Right renal pelvis (tissue), 4 donors: Measurements from ENCODE around the gene ST6GAL1. TPM values are rescaled to one million over a fixed set of nuclear protein-coding genes. Genes with fewer than 3 reads are reported as not detected.
"Not testable (repeated sequence)": the region's sequence is repeated elsewhere in the genome, so short reads cannot be mapped to it uniquely, and the experiment has no call there.

Experiments used
- DNase-seq, 4 donors: peaks; one replicate each; pipeline ENCODE4 v3.0.0-alpha.2; 2013; ENCODE audit warnings: low read depth in 4 of 4, low spot score in 3 of 4, missing footprints in 1 of 4
- polyA plus RNA-seq, 4 donors: library from polyadenylated mRNA; unstranded; fragments of 120-200 nt; gene quantifications; one replicate each; pipeline ENCODE4 v1.2.1, GENCODE V29; 2013; ENCODE audit not compliant: insufficient read length in 4 of 4

Gene ST6GAL1
- polyA plus RNA-seq, 4 donors, result 74.5 to 97.1 (median 81.8) TPM

DNA sequence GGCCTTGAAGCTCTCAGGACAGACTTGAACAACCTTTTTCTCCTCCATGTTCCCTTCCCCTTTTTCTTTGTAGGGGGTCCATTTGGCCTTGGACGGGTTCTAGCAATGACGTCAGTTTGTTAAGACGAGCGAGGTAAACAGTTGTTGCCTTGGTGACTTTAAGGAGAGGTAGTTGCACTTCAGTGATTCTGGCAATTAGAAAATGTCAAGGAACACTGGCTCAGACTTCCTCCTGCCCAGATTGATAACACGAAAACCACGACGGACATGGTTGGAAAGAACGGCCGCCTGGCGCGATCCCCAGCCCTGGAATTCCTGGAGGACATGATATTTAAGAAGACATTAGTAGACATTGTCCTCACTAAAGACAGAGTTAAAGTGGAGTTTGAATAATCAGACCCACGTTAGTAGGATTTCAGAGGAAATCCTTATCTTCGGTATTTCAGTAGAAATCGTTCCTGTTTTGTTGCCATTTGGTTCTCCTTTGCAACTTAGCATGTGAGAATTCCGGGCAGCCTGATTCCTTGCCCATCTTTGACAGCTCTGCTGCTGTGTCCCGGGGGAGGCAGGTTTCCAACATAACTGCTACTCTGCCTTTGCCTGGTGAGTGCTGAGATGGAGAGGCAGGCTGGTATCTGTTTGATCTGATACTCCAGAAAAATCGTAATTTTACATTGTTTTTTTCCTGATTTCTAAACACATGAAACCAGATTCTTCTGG is 87.3 kb downstream of the ST6GAL1 start:
- peak in 3 of 4 donors; percentile 45 to 65 (median 56) for DNase-seq

GRCh38 chr3:187019542-187020072 is 89.3 kb downstream of the ST6GAL1 start:
- no peak for DNase-seq

- DNase-seq, result no peak
Measured at GRCh38 chr3:187020376-187020775, 90.0 kb downstream of the ST6GAL1 start.

DNA sequence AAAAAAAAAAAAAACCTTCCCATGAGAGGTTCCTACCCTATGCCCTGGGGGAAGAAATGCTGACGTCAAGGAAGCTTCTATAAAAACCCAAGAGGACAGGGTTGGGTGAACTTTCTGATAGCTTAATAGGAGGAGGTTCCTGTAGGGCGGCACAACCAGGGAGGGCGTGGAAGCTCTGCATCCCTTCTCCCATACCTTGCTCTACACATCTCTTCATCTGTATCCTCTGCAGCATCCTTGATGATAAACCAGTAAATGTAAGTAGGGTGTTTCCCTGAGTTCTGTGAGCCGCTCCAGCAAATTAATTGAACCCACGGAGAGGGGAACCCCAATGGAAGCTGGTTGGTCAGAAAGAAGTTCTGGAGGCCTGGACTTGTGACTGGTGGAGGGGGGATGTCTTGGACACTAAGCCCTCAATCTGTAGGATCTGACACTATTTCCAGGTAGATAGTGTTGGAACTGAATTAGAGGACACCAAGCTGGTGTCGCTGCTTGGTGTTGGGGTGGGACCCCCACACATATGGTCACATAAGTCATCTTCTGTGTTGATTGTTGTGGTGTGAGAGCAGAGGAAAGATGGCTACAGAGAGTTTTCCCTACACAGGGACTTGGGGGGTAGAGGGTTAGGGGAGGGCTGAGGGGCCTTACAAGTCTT is 91.5 kb downstream of the ST6GAL1 start:
- DNase-seq, result no peak

DNA sequence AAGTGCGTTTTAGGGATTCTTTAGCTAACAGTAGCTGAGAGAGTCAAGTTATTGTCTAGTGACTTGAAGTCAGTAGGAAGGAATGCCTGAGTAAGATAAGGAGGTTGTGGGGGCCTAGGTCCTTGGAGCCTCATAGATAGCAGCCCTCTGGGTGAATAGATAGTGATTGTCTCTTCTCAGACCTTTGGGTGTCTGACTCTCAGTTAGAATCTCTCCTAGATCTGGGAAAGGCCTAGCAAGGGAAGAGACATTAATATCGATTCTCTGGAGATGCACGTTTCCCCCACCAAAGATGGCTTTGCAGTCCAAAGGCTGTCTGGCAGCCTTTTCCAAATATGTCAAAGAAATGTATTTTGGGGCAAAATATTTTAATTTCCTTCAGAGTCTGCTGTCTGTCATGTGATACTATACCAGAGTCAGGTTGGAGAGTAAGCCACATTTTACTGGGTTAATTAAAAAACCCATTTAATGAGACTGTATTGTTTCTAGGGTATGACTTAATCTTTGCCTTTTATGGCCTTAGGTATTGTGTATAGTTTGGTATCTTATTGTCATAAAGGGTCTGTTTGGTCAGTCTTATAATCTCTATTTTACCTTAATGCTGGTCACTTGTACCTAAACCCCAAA is 92.2 kb downstream of the ST6GAL1 start:
- no peak for DNase-seq

GRCh38 chr3:187023340-187023739 is 93.0 kb downstream of the ST6GAL1 start:
- not testable (repeated sequence) for DNase-seq

DNA sequence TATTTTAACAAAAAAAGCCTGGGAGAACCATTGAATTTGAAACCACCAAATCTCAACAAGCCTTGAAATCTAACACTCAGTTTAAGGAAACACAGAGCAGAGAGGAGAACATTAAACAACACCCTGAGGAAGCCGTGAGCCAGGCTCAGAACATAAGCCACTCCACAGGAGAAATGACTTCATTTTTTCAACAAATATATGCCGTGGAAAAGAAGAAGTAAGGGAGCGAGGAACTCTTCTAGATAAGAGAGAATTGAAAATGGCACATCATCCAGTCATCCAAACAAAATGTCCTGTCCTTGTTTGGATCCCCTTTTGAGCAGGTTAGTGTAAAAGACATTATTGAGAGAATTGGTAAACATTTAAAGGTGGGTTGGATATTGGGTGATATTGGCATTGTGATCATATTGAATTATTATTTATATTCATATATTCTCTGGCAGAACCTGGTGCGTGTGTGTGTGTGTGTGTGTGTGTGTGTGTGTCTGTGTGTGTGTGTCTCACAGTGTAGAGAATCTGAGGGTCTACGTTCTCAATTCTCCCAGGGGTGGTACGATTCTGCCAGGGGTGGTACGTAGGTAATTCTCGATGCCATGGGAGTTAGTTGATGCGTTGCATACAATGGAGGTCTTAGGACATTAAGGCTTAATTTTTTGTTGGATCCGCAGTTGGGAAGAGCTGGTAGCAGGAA is 94.4 kb downstream of the ST6GAL1 start:
- DNase-seq, result no peak

- no peak for DNase-seq
Measured at GRCh38 chr3:187025254-187025655, 94.9 kb downstream of the ST6GAL1 start.

DNA sequence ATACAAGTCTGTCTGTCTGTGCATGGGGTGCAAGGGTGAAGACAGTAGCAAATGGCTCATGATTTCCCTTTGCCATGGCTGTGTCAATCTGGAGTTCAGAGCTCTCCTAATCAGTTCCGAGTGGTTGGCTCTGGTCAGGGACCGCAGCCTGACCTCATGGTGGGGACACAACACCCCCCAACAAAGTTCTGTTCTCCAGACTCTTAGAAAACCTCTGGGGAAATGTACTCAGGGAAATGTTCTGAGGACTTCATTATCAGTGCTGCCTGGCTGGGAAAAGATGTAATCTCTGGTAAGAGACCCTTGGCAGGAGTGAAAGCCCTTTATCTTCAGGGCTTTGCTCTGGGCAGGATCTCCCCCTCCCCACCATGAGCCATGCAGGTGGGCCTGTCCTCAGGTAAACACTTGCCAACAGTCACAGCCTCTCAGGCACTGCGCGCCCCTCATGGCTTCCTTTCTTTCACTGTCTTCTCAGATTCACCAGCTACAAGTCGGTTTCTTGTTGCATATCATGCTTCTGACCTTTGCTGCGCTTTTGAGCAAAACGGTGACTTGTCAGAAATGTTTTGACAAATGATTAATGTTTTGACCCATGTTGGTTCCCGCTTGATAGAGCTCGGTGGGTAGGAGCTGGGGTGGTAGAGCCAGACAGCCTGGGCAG is 95.5 kb downstream of the ST6GAL1 start:
- no peak for DNase-seq

- DNase-seq, result no peak
Measured at GRCh38 chr3:187026317-187026670, 96.0 kb downstream of the ST6GAL1 start.

- DNase-seq, result no peak
Measured at GRCh38 chr3:187027531-187028278, 97.4 kb downstream of the ST6GAL1 start.

DNA sequence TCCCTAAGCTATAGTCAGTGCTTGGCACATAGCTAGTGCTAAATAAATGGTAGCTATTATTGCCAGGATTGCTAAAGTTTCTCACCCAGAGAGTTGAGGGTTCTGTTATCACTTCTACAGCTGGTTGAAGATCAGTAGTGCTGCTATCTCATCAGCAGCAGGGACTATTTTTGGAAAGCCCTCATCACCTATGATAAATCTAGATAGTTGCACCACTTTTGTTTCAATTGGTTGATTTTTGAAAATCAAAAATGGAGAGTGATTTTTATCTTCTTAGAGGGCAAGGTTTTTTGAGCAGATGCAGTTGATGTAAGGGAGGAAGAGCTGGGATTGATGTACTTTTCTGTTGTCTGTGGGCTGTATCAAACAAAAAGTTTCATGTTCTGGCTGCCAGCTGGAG is 101.6 kb downstream of the ST6GAL1 start:
- DNase-seq, result no peak

DNA sequence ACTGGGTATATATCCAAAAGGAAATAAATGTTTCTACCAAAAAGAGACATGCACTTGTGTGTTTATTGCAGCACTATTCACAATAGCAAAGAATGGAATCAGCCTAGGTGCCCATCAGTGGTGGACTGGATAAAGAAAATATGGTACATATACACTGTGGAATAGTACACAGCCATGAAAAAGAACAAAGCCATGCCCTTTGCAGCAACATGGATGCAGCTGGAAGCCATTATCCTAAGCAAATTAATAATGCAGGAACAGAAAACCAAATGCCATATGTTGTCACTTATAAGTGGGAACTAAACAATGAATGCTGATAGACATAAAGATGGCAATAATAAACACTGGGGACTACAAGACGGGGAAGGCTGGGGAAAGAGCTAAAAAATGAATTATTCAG is 106.1 kb downstream of the ST6GAL1 start:
- no peak for DNase-seq

DNA sequence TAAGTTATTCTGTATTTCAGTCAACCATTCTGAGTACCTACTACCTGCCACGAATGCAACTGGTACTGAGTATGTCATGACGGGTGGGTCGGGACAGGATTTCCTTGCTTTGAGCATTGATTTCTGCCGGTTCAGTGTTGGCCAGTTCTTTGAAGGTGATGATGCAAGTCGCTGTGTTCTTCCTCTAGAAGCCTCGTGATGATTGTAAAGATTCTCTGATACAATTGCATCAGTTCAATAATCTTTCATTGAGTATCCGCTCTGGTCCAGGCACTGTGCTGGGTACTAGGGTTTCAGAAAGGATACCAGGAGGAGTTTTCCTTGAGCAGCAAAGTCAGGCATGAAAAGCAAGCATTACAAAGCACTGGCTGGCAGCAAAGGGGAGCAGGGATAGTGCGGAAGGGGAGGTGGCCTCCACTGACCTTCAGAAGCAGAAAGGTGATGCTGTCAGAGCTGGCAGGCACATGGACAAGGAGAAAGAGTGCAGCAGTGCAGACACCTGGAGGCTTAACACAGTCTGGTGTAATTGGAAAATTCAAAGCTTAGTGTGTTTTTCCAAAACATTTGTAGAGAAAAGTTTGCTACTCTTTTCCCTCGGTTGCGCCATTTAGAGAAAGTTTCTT is 108.9 kb downstream of the ST6GAL1 start:
- DNase-seq, result no peak

DNA sequence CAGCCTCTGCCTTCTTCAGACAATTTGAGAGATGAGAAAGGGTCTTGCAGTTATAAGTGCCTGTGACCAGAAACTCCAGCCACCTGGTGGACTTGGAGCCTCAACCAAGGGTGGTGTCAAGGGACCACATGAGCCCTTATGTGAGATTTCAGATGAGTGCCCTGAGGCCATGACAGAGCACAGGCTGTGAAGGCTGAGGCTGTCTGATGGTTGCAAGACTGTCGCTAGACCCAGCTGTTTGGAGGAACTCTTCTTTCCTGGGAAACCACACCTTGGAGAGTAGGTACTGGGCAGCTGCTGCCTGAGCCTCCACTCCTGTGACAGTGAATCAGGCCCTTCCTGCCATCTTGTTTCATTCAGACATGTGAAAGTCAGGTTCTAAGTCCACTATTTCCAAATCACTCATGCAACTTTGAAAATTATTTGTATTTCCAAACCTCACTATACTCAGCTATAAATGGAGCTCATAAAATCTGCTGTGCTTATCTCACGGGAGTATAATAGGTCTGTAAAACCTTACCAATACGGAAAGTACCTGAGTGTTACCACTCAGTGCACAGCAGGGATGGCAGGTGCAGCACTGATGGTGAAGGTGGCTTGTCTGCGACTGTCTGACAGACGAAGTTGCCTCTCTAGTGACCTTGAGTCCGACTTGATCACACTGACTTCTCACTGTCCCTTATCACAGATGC is 109.5 kb downstream of the ST6GAL1 start:
- DNase-seq, result no peak

- DNase-seq, result no peak
Measured at GRCh38 chr3:187040516-187041361, 110.4 kb downstream of the ST6GAL1 start.

DNA sequence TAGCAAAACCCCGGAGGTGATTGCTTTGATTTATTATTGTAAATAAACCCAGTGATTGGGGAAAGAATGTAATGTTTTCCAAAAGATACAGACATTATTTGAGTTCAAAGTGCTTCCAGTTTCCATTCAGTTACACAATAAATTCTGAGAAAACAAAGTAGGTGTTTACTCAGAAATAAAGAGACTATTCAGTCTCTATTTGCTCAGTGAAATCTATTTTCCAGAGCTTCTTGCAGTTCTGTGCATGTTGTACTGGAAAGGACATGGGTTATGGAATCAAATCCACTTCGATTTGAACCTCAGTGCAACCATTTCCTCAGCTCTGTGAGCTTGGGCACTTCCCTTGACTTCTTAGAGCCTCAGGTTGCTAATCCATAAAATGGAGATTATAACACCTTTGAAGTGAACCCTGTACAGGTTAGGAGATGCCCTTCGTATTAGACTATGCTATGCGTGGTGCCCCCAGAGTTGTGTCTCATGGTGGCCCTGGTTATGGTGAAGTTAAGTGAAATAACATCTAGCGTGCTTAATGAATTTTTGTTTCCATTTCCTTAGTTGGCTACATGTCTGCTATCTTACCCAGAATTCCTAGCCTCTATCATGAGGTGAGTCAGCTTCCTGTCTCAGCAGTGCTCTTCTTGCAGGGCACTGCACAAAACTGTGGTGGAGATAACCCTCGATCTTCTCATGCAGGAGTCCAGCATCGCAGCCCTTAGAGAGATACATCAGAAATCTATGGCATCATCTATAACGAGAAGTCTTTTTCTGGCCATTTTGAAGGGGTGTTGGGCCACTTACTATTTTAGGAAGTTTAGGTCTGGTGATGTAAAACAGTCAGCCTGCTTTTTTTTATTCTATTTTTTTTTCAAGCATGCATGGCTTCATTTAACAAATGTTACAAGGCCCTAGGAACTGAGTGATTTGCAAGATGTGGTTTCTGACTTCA is 111.3 kb downstream of the ST6GAL1 start:
- DNase-seq, result no peak
